Neural cell (in vitro differentiated cells): Measurements from ENCODE around the gene ZNF580. TPM values are rescaled to one million over a fixed set of nuclear protein-coding genes. Genes with fewer than 3 reads are reported as not detected.

Experiments used
- H2AFZ ChIP-seq: fragments of 200-600, 300-800 bp; sonication (generic), shearing (Covaris generic); 2 replicates; pipeline ENCODE4 v1.6.0; 2014; ENCODE audit warnings: low read depth, mild to moderate bottlenecking, antibody characterized with exemption, low read length, moderate library complexity
- H3F3A ChIP-seq: fragments of 200-600 bp; shearing (Covaris generic); 2 replicates; pipeline ENCODE4 v1.6.1; 2016; ENCODE audit warnings: mild to moderate bottlenecking, moderate library complexity, mixed read lengths, antibody characterized with exemption, low read length; ENCODE audit not compliant: insufficient read depth, poor library complexity, severe bottlenecking
- H3K27ac ChIP-seq: fragments of 200-600, 300-800 bp; sonication (generic), shearing (Covaris generic); 2 replicates; pipeline ENCODE4 v1.5.1; 2014; ENCODE audit warnings: mild to moderate bottlenecking, low read length, moderate library complexity
- H3K27me3 ChIP-seq: fragments of 300-800, 200-600 bp; sonication (generic), shearing (Covaris generic); 2 replicates; pipeline ENCODE4 v1.6.0; 2014; ENCODE audit warnings: mild to moderate bottlenecking, low read depth, low read length, moderate library complexity; ENCODE audit not compliant: insufficient read depth
- H3K36me3 ChIP-seq: fragments of 300-800, 200-600 bp; sonication (generic), shearing (Covaris generic); 2 replicates; pipeline ENCODE4 v1.5.1; 2014; ENCODE audit warnings: mild to moderate bottlenecking, antibody characterized with exemption, low read length, moderate library complexity; ENCODE audit not compliant: insufficient read depth
- H3K4me2 ChIP-seq: fragments of 300-800, 200-600 bp; sonication (generic), shearing (Covaris generic); 2 replicates; pipeline ENCODE4 v1.6.0; 2014; ENCODE audit warnings: mild to moderate bottlenecking, low read length
- H3K4me3 ChIP-seq: fragments of 300-800, 200-600 bp; sonication (generic), shearing (Covaris generic); 2 replicates; pipeline ENCODE4 v1.5.1; 2014; ENCODE audit warnings: mild to moderate bottlenecking, low read length, moderate library complexity
- H3K79me2 ChIP-seq: fragments of 200-600 bp; shearing (Covaris generic); replicated peaks from 2 replicates; pipeline ENCODE4 v1.6.0; 2014; ENCODE audit warnings: mild to moderate bottlenecking, low read length, moderate library complexity; ENCODE audit not compliant: insufficient read depth
- H3K9ac ChIP-seq: fragments of 300-800, 200-600 bp; sonication (generic), shearing (Covaris generic); 2 replicates; pipeline ENCODE4 v1.6.1; 2016; ENCODE audit warnings: mild to moderate bottlenecking, low read length, mixed read lengths
- H3K9me2 ChIP-seq: fragments of 200-600 bp; shearing (Covaris generic); 2 replicates; pipeline ENCODE4 v1.6.1; 2016; ENCODE audit warnings: mild to moderate bottlenecking, low read length, mixed read lengths; ENCODE audit not compliant: insufficient read depth
- H3K9me3 ChIP-seq: fragments of 200-600, 300-800 bp; sonication (generic), shearing (Covaris generic); 2 replicates; pipeline ENCODE4 v1.6.1; 2016; ENCODE audit warnings: mild to moderate bottlenecking, mixed run types, low read length, moderate library complexity, mixed read lengths
- H4K20me1 ChIP-seq: fragments of 200-600 bp; shearing (Covaris generic); 2 replicates; pipeline ENCODE4 v1.6.1; 2016; ENCODE audit warnings: mild to moderate bottlenecking, mixed run types; ENCODE audit not compliant: insufficient read depth
- EP300 ChIP-seq: fragments of 450-650 bp; conservative IDR thresholded peaks from 2 replicates; pipeline ENCODE4 v1.6.1; 2014; ENCODE audit warnings: antibody characterized with exemption, mild to moderate bottlenecking, moderate library complexity; ENCODE audit not compliant: poor library complexity, severe bottlenecking
- EZH2 ChIP-seq: fragments of 200-600, 300-800 bp; shearing (Covaris generic), sonication (generic); IDR thresholded peaks from 2 replicates; pipeline ENCODE4 v1.6.1; 2014; ENCODE audit warnings: antibody characterized with exemption, low read length, borderline replicate concordance, mild to moderate bottlenecking; ENCODE audit not compliant: insufficient read depth, poor library complexity, severe bottlenecking
- MXI1 ChIP-seq: fragments of 450-650 bp; conservative IDR thresholded peaks from 2 replicates; pipeline ENCODE4 v1.6.1; 2014; ENCODE audit warnings: antibody characterized with exemption, mild to moderate bottlenecking; ENCODE audit not compliant: poor library complexity, severe bottlenecking
- POLR2AphosphoS5 ChIP-seq: IDR thresholded peaks from 2 replicates; pipeline ENCODE4 v1.6.1; 2012
- RAD21 ChIP-seq: fragments of 450-650 bp; conservative IDR thresholded peaks from 2 replicates; pipeline ENCODE4 v1.6.1; 2014; ENCODE audit warnings: antibody characterized with exemption, mild to moderate bottlenecking, moderate library complexity
- SMC3 ChIP-seq: fragments of 450-650 bp; conservative IDR thresholded peaks from 2 replicates; pipeline ENCODE4 v1.6.1; 2014; ENCODE audit warnings: antibody characterized with exemption, mild to moderate bottlenecking, moderate library complexity; ENCODE audit not compliant: poor library complexity
- TAF1 ChIP-seq: IDR thresholded peaks from 2 replicates; pipeline ENCODE4 v1.6.1; 2012; ENCODE audit warnings: low read depth
- polyA plus RNA-seq: library from polyadenylated mRNA; depleted of rRNA; stranded (reverse); fragments of >200 nt; gene quantifications from 2 replicates; pipeline ENCODE4 v1.2.3, GENCODE V29; 2014
- TF ChIP-seq, protein P1 (sequence below): IDR thresholded peaks from 2 replicates; pipeline ENCODE4 v1.6.1; 2012; ENCODE audit warnings: borderline replicate concordance
- TF ChIP-seq, protein P2 (sequence below): fragments of 450-650 bp; IDR thresholded peaks from 2 replicates; pipeline ENCODE4 v1.5.1; 2014; ENCODE audit warnings: antibody characterized with exemption, mild to moderate bottlenecking, moderate library complexity; ENCODE audit not compliant: poor library complexity, severe bottlenecking

The ZNF580 gene
- polyA plus RNA-seq, 1 donor from 2014 or later, result 11.7 TPM

DNA sequence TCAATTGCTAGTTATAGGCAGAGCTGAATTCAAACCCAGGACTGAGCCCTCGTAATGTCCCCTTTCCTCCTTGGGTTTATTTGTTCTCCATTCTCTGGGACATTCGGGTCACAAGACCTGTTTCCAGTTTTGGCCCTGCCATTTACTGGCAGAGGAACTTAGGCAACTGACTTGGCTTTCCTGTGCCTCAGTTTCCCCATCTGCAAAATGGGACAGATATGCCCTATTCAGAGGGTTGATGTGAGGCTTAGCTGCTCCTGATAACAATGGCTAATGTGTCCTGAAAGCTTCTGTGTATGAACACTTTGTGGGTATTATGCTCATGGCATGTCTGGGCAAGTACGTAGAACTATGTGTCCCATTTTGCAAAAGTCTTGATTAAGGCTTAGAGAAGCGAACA is 39.7 kb upstream of the ZNF580 start:
- Histone ChIP-seq H3K9me2 (no peaks in the 10 kb centered on the region), H2AFZ (no peak overlapping the region), H3F3A (no peaks in the 10 kb centered on the region), H3K79me2 (peaks cover 5% of the 10 kb centered on the region), H3K36me3 (no peaks in the 10 kb centered on the region), H3K9ac (peak overlapping the region; percentile 91), H3K4me3 (peak overlapping the region; percentile 75), H3K27ac (peak overlapping the region; percentile 99), H3K4me2 (peak overlapping the region; percentile 80), H3K9me3 (no peaks in the 10 kb centered on the region), H4K20me1 (no peaks in the 10 kb centered on the region), H3K27me3 (no peaks in the 10 kb centered on the region)
- TF ChIP-seq SMC3, result no peak
- no peak for TF ChIP-seq TAF1
- TF ChIP-seq, protein P1, sequence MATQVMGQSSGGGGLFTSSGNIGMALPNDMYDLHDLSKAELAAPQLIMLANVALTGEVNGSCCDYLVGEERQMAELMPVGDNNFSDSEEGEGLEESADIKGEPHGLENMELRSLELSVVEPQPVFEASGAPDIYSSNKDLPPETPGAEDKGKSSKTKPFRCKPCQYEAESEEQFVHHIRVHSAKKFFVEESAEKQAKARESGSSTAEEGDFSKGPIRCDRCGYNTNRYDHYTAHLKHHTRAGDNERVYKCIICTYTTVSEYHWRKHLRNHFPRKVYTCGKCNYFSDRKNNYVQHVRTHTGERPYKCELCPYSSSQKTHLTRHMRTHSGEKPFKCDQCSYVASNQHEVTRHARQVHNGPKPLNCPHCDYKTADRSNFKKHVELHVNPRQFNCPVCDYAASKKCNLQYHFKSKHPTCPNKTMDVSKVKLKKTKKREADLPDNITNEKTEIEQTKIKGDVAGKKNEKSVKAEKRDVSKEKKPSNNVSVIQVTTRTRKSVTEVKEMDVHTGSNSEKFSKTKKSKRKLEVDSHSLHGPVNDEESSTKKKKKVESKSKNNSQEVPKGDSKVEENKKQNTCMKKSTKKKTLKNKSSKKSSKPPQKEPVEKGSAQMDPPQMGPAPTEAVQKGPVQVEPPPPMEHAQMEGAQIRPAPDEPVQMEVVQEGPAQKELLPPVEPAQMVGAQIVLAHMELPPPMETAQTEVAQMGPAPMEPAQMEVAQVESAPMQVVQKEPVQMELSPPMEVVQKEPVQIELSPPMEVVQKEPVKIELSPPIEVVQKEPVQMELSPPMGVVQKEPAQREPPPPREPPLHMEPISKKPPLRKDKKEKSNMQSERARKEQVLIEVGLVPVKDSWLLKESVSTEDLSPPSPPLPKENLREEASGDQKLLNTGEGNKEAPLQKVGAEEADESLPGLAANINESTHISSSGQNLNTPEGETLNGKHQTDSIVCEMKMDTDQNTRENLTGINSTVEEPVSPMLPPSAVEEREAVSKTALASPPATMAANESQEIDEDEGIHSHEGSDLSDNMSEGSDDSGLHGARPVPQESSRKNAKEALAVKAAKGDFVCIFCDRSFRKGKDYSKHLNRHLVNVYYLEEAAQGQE, result no peak
- TF ChIP-seq, protein P2, sequence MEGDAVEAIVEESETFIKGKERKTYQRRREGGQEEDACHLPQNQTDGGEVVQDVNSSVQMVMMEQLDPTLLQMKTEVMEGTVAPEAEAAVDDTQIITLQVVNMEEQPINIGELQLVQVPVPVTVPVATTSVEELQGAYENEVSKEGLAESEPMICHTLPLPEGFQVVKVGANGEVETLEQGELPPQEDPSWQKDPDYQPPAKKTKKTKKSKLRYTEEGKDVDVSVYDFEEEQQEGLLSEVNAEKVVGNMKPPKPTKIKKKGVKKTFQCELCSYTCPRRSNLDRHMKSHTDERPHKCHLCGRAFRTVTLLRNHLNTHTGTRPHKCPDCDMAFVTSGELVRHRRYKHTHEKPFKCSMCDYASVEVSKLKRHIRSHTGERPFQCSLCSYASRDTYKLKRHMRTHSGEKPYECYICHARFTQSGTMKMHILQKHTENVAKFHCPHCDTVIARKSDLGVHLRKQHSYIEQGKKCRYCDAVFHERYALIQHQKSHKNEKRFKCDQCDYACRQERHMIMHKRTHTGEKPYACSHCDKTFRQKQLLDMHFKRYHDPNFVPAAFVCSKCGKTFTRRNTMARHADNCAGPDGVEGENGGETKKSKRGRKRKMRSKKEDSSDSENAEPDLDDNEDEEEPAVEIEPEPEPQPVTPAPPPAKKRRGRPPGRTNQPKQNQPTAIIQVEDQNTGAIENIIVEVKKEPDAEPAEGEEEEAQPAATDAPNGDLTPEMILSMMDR, result no peak
- TF ChIP-seq POLR2AphosphoS5, result no peak
- no peak for TF ChIP-seq RAD21
- no peak for TF ChIP-seq EZH2
- no peak for TF ChIP-seq MXI1
- no peak for TF ChIP-seq EP300

DNA sequence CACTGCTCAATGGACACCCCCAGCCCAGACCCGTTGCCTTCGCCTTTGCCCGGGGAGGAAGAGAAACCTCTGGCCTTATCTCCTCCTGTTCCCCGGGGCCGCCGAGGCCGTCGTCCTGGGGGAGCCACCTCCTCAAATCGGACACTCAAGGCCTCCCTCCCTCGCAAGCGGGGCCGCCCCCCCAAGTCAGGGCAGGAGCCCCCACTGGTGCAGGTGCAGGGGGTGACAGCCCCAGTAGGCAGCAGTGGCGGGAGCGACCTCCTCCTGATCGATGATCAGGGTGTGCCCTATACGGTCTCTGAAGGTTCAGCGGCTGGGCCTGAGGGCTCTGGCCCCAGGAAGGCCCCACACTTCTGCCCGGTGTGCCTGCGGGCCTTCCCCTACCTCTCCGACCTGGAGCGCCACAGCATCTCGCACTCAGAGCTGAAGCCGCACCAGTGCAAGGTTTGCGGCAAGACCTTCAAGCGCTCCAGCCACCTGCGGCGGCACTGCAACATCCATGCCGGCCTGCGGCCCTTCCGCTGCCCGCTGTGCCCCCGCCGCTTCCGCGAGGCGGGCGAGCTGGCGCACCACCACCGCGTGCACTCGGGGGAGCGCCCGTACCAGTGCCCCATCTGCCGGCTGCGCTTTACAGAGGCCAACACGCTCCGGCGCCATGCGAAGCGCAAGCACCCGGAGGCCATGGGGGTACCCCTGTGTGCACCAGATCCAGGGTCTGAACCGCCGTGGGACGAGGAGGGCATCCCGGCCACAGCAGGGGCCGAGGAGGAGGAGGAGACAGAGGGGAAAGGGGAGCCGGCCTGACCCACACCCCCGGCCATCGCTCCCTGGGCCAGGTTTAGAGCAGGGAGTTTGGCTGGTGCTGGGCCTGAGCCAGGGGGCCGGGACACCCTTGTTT is 38.4 kb upstream of the ZNF580 start:
- H3K27ac ChIP-seq, result no peak overlapping the region
- no peaks in the 10 kb centered on the region for H3K36me3 ChIP-seq
- no peaks in the 10 kb centered on the region for H3K9me3 ChIP-seq
- no peak overlapping the region for H2AFZ ChIP-seq
- no peak overlapping the region for H3K4me2 ChIP-seq
- no peak overlapping the region for H3K4me3 ChIP-seq
- no peaks in the 10 kb centered on the region for H4K20me1 ChIP-seq
- H3K9me2 ChIP-seq, result no peaks in the 10 kb centered on the region
- peaks cover 14% of the 10 kb centered on the region for H3K79me2 ChIP-seq
- H3F3A ChIP-seq, result no peaks in the 10 kb centered on the region
- H3K9ac ChIP-seq, result no peak overlapping the region
- no peaks in the 10 kb centered on the region for H3K27me3 ChIP-seq
- TF ChIP-seq SMC3, result no peak
- no peak for TF ChIP-seq MXI1
- TF ChIP-seq RAD21, result no peak
- TF ChIP-seq, protein P2, result no peak
- no peak for TF ChIP-seq POLR2AphosphoS5
- TF ChIP-seq, protein P1, result no peak
